ENCODE measurements around the gene SAP25.
A peak's percentile ranks its signal among the peaks of the same experiment; 100 is the strongest.
"Not testable (repeated sequence)": the region's sequence is repeated elsewhere in the genome, so short reads cannot be mapped to it uniquely, and the experiment has no call there.

Gene SAP25

DNA sequence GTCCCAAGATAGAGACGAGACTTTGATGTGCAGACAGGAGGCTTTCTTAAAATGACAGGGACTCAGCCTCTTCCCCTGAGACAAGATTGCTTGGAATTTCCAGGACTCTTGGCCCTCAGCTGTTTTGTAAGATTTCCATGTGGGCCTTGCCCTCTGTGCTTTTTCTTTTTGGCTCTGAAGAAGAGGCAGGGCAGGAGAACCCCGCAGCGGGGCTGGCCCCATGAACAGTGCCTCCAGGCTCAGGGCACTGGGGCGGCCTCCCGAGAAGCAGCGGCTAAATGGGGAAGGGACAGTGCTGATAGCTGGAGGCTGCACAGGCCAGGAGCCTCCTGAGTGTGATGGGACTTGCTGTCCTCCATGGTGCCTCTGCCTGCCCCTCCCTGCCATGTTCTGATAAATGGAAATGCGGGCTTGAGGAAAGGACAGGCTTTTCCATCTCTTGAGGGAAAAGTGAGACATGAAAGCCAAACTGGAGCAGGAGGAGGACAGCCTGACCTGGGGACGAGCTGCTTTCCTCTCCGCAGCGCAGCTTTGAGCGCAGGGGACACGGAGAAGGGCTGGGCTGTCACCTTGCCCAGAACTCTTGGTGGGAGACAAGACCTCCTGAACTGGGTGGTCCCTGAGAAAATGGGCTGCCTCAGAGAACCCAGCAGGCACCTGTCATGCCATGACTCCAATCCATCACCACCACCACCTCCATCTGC, 12.1 kb downstream of the SAP25 start:
- no peak for DNase-seq (ENCODE audit: low read depth in 2 of 2)

DNA sequence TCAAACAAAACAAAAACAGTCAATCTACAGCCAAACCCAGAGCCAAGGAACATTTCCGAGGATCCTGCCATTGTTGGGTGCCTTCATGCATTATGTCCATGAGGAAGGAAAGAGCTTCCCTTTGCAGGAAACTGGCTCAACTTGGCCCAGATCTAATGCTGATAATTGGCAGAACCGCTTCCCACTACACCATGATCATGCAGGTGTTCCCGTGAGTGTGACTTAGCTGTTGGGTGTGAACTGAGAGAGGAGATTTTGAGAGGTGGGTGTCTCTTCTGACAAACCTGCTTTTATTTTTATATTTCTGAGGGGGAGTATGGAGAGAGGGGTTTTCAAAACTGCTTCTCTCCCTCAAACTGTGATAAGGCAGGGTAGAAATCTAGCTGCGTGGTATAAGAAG, 14.6 kb downstream of the SAP25 start:
- no peak for DNase-seq (ENCODE audit: low read depth in 2 of 2)

DNA sequence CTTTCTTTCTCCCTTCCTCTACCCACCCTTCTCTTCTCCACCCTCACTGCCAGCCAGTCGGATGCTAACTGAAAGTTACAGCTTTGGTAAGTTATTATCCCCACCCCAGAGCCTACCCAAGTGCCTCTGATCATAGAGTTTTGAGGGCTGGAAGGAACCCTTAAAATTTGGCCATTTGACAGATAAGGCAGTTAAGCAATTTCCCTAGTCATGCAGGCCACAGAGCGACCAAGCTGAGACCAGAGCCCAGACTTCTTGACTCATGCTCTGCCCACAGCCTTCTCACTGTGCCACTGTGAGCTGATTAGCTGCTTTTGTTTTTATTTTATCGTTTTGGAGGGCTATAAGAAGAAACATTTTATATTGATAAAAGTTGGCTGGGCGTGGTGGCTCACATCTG, 17.2 kb downstream of the SAP25 start:
- no peak for DNase-seq (ENCODE audit: low read depth in 2 of 2)

DNA sequence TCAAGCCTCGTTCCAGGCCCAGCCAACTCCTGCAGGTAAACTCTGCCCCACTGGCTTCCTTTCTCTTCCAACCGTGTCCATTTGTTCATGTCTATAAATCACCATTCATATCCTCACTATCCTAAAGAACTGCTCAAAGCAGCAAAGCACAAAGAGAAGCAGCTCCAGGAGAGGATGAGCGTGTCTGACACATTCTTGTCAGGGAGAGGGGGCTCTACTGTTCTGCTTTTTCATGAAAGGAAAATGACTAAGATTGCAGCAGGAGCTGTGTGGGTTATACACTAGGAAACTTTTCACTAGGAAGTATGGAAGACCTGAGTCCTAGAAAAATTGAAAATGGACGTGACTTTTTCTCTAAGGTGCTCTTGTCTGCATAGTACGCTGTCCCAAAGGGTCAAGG, 18.0 kb downstream of the SAP25 start:
- DNase-seq (ENCODE audit: low read depth in 2 of 2) = no peak

DNA sequence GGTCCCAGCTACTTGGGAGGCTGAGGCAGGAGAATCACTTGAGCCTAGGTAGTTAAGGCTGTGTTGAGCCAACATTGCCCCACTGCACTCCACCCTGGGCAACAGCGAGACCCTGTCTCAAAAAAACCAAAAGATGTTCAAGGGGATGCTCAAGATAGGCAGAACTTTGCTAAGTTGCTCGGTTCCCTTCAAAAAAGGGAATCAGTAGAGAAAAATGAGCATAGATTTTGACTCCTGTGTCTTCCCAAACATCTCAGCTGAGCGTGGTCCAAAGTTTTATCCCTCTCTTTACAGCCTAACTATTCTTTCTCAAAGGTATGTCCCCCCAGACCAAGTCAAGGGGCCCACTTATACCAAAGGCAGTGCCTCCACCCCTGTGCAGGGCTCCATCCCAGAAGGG, 20.7 kb downstream of the SAP25 start:
- no peak for DNase-seq (ENCODE audit: low read depth in 2 of 2)

DNA sequence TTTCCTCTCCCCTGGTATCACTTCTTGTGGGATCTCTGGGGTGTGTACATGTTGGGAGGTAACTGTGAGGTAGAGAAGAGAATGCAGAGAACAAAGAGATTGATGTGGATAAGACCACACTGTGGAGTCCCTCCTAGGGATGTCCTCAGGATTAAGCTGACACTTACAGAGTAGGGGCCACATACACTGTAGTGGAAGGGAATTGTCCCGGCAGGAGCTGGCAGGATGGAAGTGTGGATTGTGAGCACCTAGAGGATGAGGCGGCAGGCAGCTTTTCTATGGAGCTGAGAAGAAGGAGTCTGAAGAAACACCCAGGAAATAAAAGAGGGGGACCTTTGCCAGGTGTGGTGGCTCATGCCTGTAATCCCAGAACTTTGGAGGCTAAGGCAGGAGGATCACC, 21.2 kb downstream of the SAP25 start:
- no peak for DNase-seq (ENCODE audit: low read depth in 2 of 2)

DNA sequence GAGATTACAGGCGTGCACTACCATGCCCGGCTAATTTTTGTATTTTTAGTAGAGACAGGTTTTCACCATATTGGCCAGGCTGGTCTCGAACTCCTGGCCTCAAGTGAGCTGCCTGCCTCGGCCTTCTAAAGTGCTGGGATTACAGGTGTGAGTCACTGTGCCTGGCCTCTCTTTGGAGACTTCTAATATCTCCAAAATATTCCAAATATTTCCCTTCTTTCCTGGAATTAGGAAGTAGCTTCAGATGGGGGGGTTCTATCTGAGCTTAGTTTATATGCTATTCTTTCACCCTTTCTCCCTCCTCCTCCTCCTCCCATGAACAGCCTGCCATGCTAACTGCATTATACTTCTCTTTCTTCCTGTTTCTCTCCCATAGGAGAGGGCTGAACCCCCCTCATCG, 25.3 kb downstream of the SAP25 start:
- DNase-seq (ENCODE audit: low read depth in 2 of 2) = not testable (repeated sequence)

DNA sequence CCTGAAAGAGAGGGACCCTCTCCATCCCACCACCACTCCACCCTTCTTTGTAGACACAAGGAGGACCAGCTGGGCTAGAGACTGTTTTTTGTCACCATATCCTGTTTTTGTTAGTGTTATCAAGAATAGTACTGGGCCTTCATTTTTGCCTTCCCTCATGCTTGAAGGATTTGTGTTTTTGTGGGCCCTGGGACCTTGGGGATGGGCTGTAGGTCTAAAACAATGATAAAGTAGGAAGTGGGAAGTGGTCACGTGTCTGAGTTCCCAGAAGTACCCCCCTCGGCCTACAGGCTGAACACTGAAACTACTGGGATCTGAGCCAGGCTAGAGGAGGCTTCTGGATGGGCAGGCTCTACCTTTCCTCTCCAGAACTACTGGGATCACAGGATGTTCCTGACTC, 25.8 kb downstream of the SAP25 start:
- DNase-seq (ENCODE audit: low read depth in 2 of 2) = no peak

DNA sequence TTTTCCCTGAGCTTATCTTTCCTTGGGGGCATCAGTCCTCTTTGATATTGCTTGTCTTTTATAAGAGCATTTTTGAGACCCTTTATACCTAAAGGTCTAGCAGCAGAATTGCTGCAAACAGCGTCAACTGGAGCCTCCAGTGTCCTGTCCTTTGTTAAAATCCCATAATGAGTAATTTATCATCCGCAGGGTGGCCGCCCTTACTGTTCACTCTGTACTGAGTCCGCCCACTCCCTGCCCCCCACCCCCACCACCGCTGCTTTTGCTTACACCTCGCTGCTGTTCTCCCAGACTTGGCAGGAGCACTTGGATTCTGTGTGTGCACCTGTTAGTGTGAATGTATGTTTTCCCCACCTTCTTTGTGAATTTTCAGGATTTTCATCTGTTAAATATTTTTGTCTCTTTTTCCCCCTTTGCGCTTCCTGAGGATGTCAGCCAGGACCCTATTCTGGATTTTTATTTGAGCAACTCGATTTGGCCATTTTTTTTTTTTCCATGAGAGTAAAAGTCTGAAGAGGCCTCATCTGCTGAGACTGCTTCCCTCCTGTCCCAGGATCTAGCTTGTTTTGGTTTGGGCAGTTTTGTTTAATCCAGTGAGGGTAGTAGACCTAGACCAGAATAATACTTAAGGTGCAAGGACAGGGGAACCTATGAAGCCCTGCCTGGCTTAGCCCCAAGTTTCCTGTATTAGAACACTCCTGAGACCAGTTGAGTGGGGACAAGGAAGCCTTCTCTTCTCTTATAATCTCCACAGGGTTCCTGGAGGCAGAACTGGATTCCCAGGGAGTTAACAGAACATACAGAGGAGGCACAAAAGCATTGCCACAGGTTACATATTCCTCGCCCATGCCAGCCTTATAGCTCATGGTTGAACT, 26.5 kb downstream of the SAP25 start:
- no peak for DNase-seq (ENCODE audit: low read depth in 2 of 2)

DNA sequence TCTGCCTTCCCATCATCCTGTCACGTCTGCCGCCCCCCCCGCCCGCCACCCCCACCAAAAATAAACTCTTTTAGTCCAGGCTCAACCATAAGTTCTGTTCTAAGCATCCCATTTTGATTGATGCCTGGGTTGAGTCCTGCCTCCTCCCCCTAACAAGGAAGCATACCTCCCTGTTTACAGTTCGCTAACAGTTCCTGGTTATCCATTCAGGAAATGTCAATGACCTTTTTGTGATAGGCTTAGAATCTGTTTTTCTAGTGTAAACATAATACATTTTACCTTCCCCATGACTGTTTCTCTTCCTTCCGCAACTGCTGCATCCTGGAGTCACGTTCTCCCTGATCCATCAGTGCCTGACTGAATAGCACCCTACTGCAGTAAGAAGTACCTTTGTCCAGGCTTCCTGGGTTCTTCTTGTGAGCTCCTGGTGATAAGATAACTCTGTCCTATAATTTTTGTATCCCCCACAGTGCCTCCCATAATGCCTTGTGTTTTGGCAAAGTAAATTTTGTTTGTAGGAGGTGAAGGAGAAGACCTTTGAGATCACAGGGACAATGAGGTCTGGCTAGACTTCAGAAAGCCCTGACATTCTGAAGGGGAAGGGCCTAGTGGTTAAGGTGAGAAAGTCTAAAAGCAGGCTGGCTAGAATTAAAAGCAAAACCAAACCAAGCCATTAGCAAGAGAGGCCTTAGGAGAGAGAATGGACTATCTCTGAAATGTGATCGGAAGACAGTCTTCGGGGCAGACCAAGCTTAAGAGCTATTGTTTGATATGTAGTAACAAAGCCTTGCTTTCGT, 27.4 kb downstream of the SAP25 start:
- DNase-seq (ENCODE audit: low read depth in 2 of 2) = no peak

DNA sequence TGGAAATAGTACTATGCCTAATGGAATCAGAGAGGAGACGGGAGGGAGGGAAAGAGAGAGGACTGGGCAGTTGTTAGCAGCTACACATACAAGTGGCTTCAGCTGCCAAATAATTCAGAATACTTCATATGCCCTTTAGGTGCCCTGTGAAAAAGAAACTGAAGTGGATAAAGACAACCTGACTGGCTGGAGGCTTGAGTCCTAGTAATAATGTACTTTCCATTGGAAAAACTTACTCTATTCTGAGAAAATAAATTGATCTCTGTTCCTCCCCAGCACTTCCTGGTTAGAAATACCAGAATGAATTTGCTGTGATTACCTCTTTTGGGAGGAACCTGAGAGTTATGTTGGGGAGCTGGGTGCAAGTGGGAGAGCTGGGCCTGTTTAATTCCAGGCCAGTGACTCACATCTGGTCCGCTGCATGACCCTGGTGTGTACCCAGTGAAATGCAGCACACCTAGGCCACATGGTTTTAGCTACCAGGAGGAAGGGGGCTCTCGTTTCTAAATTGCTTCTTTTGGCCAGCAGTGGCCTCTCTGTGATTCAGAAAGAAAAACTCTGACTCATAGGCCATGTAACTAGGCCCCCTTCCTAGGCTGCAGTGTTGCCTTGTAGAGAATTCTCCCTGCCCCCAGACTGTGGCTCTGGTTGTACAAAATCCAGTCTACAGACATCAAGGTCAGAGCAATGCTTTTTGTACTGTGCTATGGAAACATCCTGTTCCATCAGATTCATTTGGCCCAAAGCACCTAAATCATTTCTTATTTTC, 28.2 kb downstream of the SAP25 start:
- DNase-seq (ENCODE audit: low read depth in 2 of 2) = peak in 1 of 2 donors; percentile 20

DNA sequence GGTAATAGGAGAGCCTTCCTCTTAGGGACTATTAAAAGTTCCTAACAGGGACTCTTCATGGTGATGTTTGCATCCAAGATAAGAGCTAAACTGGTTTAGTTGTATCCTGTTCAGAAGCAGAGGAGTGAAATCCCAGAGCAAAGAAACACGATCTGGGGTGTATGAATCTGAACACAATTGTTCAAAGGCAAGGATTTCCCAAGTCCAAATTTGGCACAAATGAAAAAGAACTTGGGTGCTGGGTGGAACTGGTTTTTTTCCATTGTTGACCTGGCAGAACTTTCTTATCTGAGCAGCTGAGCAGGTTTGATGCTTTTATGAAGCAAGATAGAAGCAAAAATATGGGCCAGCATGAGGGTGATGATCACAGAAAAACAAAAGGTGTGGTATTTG, 28.7 kb downstream of the SAP25 start:
- no peak for DNase-seq (ENCODE audit: low read depth in 2 of 2)

DNA sequence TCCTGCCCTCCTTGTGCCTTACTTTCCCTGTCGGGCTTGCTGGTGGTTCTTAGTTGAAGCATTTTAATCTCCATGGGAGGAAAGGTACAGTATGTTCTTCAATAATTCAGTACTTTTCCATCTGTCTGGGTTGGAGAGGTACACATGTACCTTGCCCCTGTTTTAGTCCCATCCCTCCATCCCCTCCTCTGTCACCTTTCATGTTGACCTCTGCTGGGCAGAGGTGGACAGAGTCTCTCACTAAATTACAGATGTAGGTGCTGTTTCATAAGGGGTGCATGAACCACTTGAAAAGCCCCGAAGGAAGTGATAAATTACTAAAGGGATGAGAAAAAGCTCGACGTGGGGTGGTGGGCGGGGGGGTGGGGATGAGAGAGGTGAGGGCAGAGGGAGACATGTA, 29.3 kb downstream of the SAP25 start:
- DNase-seq (ENCODE audit: low read depth in 2 of 2) = no peak

DNA sequence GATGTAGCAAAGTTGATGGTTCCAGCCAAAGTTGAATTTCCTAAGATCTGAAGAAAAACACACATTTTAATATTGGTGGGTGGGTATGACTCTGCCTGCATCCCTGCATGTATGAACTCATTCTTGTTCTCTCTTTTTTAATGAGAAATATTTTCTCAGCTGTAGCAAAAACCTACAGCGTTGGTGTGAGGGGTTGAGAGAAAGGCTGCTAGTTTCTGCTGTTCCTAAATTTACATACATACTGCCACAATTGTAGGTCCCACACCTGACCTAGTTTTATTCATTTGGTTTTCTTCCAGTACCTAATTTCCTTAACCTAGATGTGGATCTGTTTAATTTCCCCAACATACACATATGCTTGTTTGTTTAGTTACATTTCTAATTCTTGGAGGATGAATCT, 30.1 kb downstream of the SAP25 start:
- DNase-seq (ENCODE audit: low read depth in 2 of 2) = no peak

DNA sequence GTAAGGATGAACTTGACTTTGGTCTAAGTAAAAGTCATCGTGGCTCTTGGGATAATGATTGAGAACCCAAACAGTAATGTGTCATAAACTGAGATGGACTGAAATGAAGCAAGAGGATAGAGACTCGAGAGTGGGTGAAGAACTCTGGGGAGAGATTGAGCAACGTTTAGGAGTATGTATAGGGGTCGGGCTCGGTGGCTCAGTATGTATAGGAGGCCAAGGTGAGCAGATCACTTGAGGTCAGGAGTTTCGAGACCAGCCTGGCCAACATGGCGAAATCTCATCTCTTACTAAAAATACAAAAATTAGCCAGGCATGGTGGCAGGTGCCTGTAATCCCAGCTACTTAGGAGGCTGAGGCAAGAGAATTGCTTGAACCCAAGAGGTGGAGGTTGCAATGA, 32.4 kb downstream of the SAP25 start:
- not testable (repeated sequence) for DNase-seq (ENCODE audit: low read depth in 2 of 2)

DNA sequence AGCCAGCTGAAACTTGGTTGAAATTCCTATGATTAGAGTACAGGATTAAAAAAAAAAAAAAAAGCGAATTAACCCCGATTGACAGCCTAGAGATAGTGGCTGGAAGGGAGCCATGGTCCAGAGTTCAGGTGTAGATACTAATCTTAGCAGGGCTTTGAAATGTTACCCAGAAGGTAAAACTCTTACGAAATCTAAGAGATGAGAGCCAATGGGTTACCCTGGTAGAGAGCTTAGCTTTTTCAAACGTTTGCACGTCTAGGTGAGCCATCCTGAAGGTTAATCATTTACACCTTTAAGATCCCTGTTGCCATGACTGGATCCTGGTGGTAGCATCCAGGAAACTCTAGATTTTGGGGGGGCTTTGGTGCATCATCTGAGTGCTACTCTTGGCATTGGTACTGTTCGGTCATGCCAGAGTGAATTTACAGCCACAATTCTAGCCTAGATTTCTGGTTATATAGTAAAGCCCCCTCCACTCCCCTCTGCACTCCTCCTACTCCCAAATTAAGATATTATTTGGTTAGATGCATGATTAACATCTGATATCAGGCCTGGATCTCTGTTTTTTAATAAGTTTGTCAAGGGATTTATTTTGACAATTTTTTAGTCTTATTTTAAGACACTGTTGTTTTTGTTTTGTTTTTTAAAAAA, 33.5 kb downstream of the SAP25 start:
- no peak for DNase-seq (ENCODE audit: low read depth in 2 of 2)

DNA sequence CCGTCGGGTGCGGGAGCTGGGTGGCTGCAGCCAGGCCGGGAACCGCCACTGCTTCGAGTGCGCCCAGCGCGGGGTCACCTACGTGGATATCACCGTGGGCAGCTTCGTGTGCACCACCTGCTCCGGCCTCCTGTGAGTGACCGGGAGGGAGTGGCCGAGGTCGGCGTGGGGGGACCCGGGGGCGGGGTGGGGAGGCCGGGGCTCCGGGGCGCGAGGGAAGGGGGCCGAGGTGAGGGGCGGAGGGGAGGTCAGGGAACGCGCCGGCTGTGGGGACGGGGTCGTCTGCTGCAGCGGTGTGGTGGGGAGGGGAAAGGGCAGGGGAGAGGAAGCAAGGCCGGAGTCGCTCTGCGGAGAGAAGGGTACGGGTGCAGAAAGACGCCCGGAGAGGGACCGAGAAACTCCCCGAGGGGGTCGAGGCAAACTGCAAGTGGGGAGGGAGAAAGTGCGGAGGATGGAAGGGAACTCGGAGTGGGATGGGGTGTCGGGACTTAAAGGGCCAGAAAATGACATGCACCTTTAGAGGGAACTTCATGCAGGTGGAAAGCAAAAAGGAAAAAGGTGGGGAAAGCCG, 34.2 kb downstream of the SAP25 start:
- DNase-seq (ENCODE audit: low read depth in 2 of 2) = no peak

DNA sequence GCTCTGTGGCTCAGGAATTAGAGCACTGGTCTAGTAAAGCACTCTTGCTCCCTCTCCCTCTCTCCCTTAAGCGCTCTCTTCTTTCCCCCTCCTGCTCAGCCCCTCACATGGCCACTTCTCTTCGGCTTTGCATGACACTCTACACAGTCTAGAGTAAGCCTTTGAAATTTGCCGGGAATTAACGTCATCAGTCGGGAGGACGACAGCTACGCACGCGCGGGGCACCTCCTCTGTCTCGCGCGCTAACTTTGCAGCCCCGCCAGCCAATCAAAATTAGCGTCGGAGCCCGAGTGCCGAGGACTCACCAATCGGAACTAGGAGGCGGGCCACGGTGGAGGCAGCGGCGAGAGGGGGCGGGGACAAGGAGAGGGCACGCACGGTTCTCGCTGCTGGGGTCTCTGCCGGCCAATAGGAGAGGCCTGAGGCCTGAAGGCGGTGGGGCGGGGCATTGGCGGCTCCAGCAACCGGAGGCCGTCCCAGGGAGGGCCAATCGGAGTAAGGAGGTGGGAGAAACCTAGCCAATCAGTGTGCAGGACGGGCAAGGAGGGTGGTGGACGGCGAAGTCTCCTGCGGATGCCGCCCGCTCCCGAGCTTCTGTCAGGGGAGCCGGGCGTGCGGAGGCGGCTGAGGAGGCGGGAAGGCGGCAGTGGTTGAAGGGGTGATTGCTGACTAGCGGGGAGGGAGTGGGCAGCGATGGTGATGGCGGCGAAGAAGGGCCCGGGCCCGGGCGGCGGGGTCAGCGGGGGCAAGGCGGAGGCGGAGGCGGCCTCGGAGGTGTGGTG, 34.9 kb downstream of the SAP25 start, which contains the start of gene AGFG2:
Gene AGFG2, plus strand, starts transcription at position 550 of the 782 bp plus-strand sequence. Its CDS starts 144 bp downstream, at position 694.
- DNase-seq (ENCODE audit: low read depth in 2 of 2) = peak; percentile 100

DNA sequence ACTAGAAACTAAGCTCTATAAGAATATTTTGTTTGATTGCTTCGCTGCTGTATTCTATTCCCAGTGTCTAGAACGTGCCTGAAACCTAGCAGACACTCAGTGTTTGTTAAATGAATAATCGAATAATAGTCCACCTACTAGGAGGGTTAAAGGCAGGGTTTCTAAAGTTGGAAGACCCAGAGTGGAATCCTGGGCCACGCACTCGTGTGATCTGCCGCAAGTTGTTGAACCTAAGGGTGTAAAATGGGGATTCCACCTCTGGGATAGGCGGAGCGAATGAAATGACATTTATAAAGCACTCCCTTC, 35.4 kb downstream of the SAP25 start:
- no peak for DNase-seq (ENCODE audit: low read depth in 2 of 2)

DNA sequence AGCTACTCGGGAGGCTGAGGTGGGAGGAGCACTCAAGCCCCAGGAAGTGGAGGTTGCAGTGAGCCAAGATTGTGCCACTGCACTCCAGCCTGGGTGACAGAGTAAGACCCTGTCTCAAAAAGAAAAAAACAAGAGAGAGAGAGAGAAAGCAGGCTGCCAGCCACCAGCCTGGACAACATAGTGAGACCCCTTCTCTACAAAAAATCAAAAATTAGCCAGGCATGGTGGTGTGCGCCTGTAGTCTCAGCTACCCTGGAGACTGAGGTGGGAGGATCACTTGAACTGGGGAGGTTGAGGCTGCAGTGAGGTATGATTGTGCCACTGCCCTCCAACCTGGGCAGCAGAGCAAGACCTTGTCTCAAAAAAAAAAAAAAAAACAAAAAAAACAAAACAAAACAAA, 37.0 kb downstream of the SAP25 start:
- DNase-seq (ENCODE audit: low read depth in 2 of 2) = not testable (repeated sequence)
